ENCODE measurements around the gene OFD1.

The OFD1 gene

GRCh38 chrX:13756381-13756780 is 21.8 kb downstream of the OFD1 start:
- DNase-seq = no peak

DNA sequence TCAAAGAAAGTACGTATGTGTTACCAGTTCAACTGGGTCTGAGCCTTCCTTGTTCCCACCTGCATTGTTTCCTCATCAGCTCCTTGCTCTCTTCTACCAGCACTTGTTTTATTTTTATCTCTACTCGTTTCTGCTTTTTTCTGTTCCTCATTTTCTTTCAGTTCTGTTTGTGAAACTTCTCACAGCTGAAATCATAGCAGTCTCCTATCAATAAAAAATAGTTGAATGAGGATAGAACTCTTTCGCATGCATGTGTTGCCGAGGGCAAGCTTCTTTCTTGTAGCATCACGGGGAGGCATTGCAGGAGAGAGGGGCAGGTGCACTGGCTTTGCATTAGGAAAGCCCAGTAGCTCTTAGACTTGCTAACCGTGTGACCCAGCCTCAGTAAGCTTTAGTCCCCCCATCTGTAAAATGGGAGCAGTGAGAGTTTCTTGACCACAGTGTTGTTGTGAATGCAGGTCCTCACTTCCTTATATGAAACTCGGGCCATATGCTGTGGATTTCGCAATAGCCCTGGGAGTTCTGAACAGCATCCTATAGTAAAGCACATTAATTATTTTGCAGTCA is 24.7 kb downstream of the OFD1 start:
- DNase-seq = no peak

DNA sequence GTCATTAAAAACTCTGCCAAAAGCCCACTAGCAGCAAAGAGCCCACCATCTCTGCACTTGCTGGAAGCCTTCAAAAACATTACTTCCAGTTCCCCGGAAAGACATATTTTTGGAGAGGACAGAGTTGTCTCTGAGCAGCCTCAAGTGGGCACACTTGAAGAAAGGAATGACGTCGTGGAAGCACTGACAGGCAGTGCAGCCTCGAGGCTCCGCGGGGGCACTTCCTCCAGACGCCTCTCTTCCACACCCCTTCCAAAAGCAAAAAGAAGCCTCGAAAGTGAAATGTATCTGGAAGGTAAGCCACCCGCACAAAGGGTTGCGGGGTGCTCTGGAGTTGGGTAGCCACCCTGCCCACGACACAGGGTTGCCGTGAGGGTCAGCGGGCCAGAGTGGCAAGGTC is 25.9 kb downstream of the OFD1 start:
- DNase-seq = no peak

GRCh38 chrX:13761606-13762414 is 27.3 kb downstream of the OFD1 start:
- DNase-seq = no peak

GRCh38 chrX:13763489-13763888 is 28.9 kb downstream of the OFD1 start:
- DNase-seq = no peak

- DNase-seq = no peak
Measured at GRCh38 chrX:13764281-13764680, 29.7 kb downstream of the OFD1 start.

- DNase-seq = no peak
Measured at GRCh38 chrX:13764765-13765164, 30.2 kb downstream of the OFD1 start.

DNA sequence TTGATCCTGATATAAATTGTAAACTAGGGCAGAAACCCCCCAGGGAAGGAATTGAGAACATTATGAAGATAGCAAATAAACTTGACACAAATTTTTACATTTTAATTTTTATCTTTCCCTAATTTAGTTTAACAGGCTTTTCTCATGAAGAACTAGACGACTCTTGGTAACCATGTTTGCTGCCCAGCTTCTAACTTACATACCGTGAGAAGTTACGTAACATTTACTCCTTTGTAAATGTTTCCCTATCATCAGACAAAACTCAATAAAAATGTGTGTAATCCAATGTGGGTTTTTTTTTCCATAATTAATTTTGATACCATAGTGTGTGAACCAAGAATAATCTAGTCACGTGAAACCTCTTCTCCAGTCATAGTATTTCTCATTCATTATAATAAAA is 34.4 kb downstream of the OFD1 start:
- no peak for DNase-seq

DNA sequence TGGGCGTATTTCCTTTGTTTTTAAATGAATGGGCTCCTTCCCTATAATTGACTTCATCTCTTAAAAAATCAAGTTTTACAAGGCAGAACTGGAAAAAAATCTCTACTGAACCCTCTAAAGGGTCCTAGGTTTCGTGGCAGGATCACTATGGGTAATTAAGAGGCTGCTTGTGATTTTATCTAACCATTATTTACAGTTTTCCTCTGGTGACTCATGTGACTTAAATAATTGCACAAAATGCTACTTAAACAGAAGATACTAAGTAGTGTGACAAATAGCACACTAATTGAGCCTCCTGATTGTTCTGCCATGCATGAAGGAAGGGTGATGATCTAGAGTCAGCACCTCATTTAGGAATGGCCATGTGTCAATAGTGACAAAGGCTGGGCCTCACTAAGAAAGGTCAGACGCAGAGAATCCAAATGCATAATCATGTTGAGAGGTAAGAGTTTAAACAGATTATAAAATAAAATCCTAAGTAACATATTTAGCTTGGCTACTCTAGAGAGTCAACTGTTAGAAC is 35.5 kb downstream of the OFD1 start:
- DNase-seq = no peak

DNA sequence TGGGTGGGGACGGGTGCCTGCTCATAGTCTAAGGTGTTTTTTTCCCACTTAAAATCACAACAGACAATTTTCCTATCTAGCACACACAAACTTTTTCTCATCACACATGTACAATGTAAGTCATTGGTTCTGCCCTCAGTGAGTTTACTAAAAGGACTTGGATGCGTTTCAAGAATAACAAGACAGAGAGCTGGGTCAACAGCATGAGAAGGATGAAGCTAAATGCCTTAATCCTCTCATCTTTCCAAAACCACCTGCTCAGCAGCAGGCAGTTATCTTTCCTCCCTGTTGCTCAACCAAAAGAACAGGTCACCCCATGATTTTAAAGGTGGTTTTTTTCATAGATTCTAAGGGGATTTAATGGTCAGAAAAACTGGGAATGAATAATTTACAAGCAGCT is 40.1 kb downstream of the OFD1 start:
- no peak for DNase-seq

GRCh38 chrX:13775837-13776236 is 41.3 kb downstream of the OFD1 start:
- DNase-seq = no peak

DNA sequence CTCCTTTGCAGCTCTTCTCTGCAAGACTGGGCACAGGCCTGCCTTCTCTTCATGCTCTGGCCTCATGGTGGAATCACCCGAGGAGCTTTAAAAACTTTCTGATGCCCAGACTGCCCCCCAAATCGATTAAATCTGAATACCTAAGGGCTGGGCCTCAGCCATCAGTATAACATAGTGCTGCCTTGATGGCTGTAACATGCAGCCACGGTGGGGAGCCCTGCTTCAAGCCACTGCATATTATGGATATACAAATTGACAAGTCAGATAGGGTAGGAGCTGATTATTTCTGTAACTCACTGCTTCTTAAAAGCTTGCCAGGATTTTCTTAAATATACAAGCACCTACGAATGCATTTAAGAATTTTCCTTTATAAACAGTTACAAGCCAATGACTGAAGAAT is 41.8 kb downstream of the OFD1 start:
- no peak for DNase-seq

DNA sequence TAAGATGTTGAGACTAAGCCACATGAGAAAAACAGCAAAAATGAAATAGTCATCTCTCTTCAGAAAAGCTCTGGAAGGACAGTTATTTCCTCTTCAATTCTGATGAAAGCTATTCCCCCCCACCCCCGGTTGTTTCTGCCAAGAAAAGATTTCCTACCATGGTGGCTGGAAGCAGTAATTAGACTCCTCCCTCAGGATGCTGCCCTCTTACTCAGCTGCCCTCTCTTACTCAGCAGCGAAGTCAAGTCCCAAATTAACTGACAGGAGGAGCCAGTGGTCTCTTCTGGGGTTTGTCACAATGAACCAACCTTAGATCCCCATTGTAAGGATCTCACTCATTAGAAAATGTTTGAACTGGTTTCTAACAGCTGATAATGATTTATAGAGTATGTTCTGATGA is 44.4 kb downstream of the OFD1 start:
- DNase-seq = no peak

GRCh38 chrX:13780868-13781427 is 46.4 kb downstream of the OFD1 start:
- DNase-seq = no peak

GRCh38 chrX:13786048-13786447 is 51.5 kb downstream of the OFD1 start:
- DNase-seq = no peak

- no peak for DNase-seq
Measured at GRCh38 chrX:13790206-13791131, 55.9 kb downstream of the OFD1 start.

DNA sequence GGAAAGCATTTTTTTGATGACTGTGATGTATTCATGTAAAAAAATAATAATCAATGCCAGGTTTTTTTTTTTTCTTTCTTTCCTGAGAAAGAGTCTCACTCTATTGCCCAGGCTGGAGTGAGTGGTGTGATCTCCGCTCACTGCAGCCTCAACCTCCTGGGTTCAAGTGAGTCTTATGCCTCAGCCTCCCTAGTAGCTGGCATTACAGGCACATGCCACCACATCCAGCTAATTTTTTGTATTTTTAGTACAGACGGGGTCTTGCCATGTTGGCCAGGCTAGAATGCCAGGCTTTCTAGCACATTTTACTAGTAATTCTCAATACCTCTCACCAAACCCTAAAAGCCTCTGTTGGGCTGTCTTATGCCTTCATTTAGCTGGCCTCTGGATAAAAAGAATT is 56.6 kb downstream of the OFD1 start:
- no peak for DNase-seq

DNA sequence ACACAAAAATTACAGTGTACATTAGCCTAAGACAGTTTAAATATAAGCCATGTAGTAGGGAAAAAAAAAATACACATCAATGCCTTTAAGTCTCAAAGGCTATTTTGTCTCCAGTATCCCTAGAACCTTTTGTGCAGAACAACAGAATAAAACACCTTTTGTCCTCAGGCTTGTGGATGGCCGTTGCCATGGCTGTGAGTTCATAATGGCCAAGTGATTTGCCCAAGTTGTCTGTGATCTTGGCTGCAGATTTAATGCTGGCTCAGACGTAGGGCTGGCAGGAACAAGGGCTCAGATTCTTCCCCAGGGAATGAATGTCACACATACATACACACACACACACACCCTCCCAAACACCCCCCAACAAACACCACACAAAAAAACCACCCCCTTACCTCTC is 57.0 kb downstream of the OFD1 start:
- no peak for DNase-seq

GRCh38 chrX:13793897-13794296 is 59.3 kb downstream of the OFD1 start:
- DNase-seq = no peak

DNA sequence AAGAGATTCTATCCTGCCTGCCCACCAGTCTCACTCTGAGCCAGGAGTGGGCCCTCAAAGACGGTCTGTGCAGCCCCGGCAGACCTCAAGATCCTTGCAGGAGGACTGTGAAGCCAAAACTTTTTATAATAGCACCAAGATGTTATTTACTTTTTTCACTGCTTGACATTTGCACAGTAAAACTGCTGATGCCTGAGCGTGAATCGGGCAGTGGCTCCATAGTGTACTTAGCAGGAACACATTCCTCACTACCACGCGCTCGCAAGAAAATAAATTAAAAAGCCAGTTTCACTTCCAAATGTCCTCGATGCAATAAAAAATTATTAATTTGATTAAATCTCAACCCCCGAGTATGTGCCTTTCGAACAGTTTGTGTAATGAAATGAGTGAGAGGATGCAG is 59.9 kb downstream of the OFD1 start:
- DNase-seq = no peak

DNA sequence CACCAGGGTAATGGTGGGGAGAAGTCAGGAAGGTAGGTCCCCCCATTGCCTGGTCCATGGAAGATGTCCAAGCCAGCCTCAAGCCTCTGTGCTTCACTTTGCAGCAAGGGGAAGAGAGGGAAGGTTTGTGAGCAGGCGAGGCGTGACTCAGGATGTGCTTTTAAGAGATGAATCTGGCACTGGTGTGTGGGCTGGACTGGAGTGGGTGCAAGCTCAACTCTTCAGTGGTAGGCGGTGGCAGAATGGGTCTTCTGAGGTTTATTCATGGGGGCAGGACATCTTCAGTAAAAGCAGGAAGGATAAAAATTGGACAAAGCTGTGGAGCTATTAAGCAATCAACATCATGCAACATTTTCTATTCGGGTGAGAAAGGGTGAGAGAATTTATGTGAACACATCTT is 63.0 kb downstream of the OFD1 start:
- no peak for DNase-seq

GRCh38 chrX:13798184-13798583 is 63.6 kb downstream of the OFD1 start:
- no peak for DNase-seq

- DNase-seq = no peak
Measured at GRCh38 chrX:13803116-13803515, 68.6 kb downstream of the OFD1 start.

Data from NCI-H2171 treated with DMSO at 0.1 percent for 48 hours (cell line).